Stimulated activated CD8-positive, alpha-beta memory T cell treated with anti-CD3 and anti-CD28 coated beads, Interleukin-12 subunit alpha, Interleukin-12 subunit beta, amount 100 ng/mL, for 1 hour (primary cell): ENCODE data around the gene KCNA2.

Experiments used
- DNase-seq: peaks from one replicate; pipeline ENCODE4 v3.0.0-alpha.2; 2020; ENCODE audit warnings: low read depth

KCNA2 gene

GRCh38 chr1:110566836-110567235 is 39.3 kb downstream of the KCNA2 start:
- no peak for DNase-seq

- no peak for DNase-seq
Measured at GRCh38 chr1:110565565-110565964, 40.6 kb downstream of the KCNA2 start.

GRCh38 chr1:110563089-110563488 is 43.1 kb downstream of the KCNA2 start:
- DNase-seq = no peak

- DNase-seq = no peak
Measured at GRCh38 chr1:110561596-110561995, 44.6 kb downstream of the KCNA2 start.

GRCh38 chr1:110559157-110559556 is 47.0 kb downstream of the KCNA2 start:
- DNase-seq = no peak

GRCh38 chr1:110557481-110557880 is 48.7 kb downstream of the KCNA2 start:
- DNase-seq = no peak

- DNase-seq = no peak
Measured at GRCh38 chr1:110556471-110556807, 49.7 kb downstream of the KCNA2 start.

- DNase-seq = no peak
Measured at GRCh38 chr1:110555807-110556470, 50.2 kb downstream of the KCNA2 start.

GRCh38 chr1:110554871-110555801 is 51.0 kb downstream of the KCNA2 start:
- peak; percentile 17 for DNase-seq

- no peak for DNase-seq
Measured at GRCh38 chr1:110551278-110551809, 54.8 kb downstream of the KCNA2 start.

- no peak for DNase-seq
Measured at GRCh38 chr1:110549831-110550230, 56.3 kb downstream of the KCNA2 start.

GRCh38 chr1:110548381-110548780 is 57.8 kb downstream of the KCNA2 start:
- no peak for DNase-seq

GRCh38 chr1:110547017-110547416 is 59.1 kb downstream of the KCNA2 start:
- no peak for DNase-seq

GRCh38 chr1:110545492-110545891 is 60.7 kb downstream of the KCNA2 start:
- DNase-seq = no peak

- DNase-seq = no peak
Measured at GRCh38 chr1:110544753-110545152, 61.4 kb downstream of the KCNA2 start.
